Measurements from ENCODE around the gene GNAT2. TPM values are rescaled to one million over a fixed set of nuclear protein-coding genes. Genes with fewer than 3 reads are reported as not detected.

Gene GNAT2
- total RNA-seq, 1 donor from 2014 or later: not detected

DNA sequence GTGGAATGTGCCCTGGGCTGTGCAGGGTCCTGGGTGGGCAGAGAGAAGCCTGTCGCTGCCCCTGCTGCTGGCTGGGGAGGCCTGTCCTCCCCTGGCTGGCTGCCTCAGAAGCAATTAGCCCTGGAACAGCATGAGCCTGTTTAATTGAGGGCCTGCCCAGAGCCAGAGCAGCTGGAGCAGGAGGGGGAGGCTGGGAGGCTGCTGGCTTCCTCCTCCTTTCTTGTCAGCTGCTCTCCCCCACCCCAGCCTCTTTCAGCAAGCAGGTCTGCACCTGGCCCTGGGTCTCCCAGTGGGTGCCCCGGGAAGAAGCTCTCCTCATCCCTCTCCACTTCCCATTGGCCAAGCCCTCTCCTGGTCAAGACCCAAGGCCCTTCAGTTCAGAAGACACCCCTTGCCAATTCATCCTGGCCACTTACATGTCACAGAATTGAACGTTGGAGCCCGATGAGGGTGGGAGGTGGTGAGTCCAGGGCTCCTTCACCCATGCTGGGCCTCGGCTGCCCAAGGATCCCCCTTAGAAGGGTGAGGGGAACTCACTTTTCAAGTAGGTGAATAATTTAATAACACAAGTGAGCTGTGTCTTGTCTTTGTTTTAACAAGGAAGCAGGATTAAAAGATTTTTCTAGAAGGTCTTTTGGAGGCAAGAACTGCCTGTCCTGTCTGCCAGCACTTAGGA, 13.4 kb upstream of the GNAT2 start:
- H3K4me1 Mint-ChIP-seq (ENCODE audit: low read depth, unreplicated experiment): peaks cover 20% of the 10 kb centered on the region
- peaks cover 2% of the 10 kb centered on the region for H3K9me3 Mint-ChIP-seq (ENCODE audit: unreplicated experiment)
- Histone ChIP-seq H2AFZ (ENCODE audit: low read depth, low read length) (no peak overlapping the region), H3K27me3 (ENCODE audit: insufficient read depth, low read length) (no peaks in the 10 kb centered on the region), H3K4me2 (ENCODE audit: low read length) (no peak overlapping the region), H4K20me1 (ENCODE audit: insufficient read depth, low read length) (peaks cover 45% of the 10 kb centered on the region), H3K79me2 (ENCODE audit: insufficient read depth, low read length) (no peaks in the 10 kb centered on the region), H3K9ac (ENCODE audit: low read length) (no peak overlapping the region), H3K4me3 (ENCODE audit: insufficient read depth, low read depth, low read length) (no peak overlapping the region), H3K36me3 (ENCODE audit: insufficient read depth, low read length) (peaks cover 20% of the 10 kb centered on the region), H3K9me3 (ENCODE audit: insufficient read depth, low read depth, low read length) (no peaks in the 10 kb centered on the region), H3K4me1 (ENCODE audit: insufficient read depth, low read length) (peaks cover 15% of the 10 kb centered on the region), H3K27ac (ENCODE audit: low read depth, low read length) (no peak overlapping the region)
- no peak overlapping the region for H3K4me3 Mint-ChIP-seq (ENCODE audit: unreplicated experiment)
- FAIRE-seq: no peak
- peaks cover 17% of the 10 kb centered on the region for H3K36me3 Mint-ChIP-seq (ENCODE audit: low read depth, unreplicated experiment)
- DNase-seq (ENCODE audit: low read depth): no peak
- H3K27ac Mint-ChIP-seq (ENCODE audit: unreplicated experiment): no peak overlapping the region
- H3K27me3 Mint-ChIP-seq (ENCODE audit: low read depth, unreplicated experiment): no peaks in the 10 kb centered on the region
- no peak for TF ChIP-seq EZH2 (IDR thresholded peaks at IDR 0.05; ENCODE audit: insufficient read depth, low read length)
- TF ChIP-seq, protein P1, sequence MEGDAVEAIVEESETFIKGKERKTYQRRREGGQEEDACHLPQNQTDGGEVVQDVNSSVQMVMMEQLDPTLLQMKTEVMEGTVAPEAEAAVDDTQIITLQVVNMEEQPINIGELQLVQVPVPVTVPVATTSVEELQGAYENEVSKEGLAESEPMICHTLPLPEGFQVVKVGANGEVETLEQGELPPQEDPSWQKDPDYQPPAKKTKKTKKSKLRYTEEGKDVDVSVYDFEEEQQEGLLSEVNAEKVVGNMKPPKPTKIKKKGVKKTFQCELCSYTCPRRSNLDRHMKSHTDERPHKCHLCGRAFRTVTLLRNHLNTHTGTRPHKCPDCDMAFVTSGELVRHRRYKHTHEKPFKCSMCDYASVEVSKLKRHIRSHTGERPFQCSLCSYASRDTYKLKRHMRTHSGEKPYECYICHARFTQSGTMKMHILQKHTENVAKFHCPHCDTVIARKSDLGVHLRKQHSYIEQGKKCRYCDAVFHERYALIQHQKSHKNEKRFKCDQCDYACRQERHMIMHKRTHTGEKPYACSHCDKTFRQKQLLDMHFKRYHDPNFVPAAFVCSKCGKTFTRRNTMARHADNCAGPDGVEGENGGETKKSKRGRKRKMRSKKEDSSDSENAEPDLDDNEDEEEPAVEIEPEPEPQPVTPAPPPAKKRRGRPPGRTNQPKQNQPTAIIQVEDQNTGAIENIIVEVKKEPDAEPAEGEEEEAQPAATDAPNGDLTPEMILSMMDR (IDR thresholded peaks at IDR 0.05; ENCODE audit: insufficient read depth, low read depth, low read length): no peak

DNA sequence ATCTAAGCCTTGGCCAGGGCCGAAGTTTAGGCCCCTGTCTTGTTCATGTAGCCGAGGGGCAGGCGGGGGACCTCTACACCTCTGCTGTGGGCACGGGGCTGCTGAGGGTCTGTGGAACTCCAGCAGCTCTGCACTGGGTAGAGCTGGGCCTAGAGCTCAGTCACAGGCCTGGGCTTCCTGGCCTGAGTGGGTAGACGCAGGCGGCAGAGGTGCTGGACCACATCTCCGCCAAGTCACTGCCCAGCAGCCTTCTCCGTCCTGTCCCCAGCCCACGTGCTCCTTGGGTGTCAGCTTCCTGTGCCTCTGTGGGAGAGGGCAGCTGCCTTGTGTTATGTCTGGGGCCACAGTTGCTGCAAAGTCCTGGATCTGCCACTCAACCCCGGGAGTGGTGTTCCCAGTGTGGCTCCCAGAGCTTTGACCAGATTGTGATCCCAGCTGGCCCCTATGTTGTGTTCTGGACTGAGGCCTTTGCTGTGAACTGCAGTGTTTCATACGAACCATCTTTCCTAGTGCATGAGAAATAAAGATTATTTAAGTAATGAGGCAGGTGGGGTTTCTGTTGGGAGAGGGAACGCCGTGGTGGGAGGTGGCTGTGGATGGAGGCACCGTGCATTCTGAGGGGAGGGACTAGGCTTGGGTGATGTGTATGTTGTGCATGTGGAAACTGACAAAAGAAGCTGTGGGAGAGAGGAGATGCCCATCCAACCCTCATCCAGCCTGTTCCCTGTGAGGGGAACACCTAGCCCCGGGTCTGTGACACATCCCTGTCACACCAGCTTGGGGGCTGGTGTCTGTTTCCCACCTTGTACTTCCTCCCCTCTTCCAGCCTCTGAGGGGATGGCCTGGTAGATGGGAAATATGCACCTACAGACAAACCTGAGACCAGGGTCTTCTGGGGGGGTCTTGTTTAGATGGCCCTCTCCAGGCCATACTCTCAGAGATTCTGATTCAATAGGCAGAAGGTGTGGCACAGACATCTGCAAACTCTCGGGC, 12.4 kb upstream of the GNAT2 start:
- DNase-seq (ENCODE audit: low read depth) (no peak), FAIRE-seq (no peak)
- H3K27me3 Mint-ChIP-seq (ENCODE audit: low read depth, unreplicated experiment): no peaks in the 10 kb centered on the region
- H3K79me2 ChIP-seq (ENCODE audit: insufficient read depth, low read length): peaks cover 1% of the 10 kb centered on the region
- H3K27ac Mint-ChIP-seq (ENCODE audit: unreplicated experiment): no peak overlapping the region
- no peaks in the 10 kb centered on the region for H3K9me3 ChIP-seq (ENCODE audit: insufficient read depth, low read depth, low read length)
- H3K36me3 Mint-ChIP-seq (ENCODE audit: low read depth, unreplicated experiment): peaks cover 20% of the 10 kb centered on the region
- no peak overlapping the region for H3K4me3 ChIP-seq (ENCODE audit: insufficient read depth, low read depth, low read length)
- peaks cover 15% of the 10 kb centered on the region for H3K4me1 ChIP-seq (ENCODE audit: insufficient read depth, low read length)
- TF ChIP-seq, protein P1 (IDR thresholded peaks at IDR 0.05; ENCODE audit: insufficient read depth, low read depth, low read length): no peak
- TF ChIP-seq EZH2 (IDR thresholded peaks at IDR 0.05; ENCODE audit: insufficient read depth, low read length): no peak
- peaks cover 2% of the 10 kb centered on the region for H3K9me3 Mint-ChIP-seq (ENCODE audit: unreplicated experiment)
- H3K27me3 ChIP-seq (ENCODE audit: insufficient read depth, low read length): no peaks in the 10 kb centered on the region
- peaks cover 20% of the 10 kb centered on the region for H3K4me1 Mint-ChIP-seq (ENCODE audit: low read depth, unreplicated experiment)
- H3K36me3 ChIP-seq (ENCODE audit: insufficient read depth, low read length): peaks cover 24% of the 10 kb centered on the region
- peak overlapping the region; percentile 62 for H3K4me3 Mint-ChIP-seq (ENCODE audit: unreplicated experiment)
- H3K4me2 ChIP-seq (ENCODE audit: low read length): no peak overlapping the region
- no peak overlapping the region for H3K27ac ChIP-seq (ENCODE audit: low read depth, low read length)
- peaks cover 50% of the 10 kb centered on the region for H4K20me1 ChIP-seq (ENCODE audit: insufficient read depth, low read length)
- no peak overlapping the region for H2AFZ ChIP-seq (ENCODE audit: low read depth, low read length)
- H3K9ac ChIP-seq (ENCODE audit: low read length): no peak overlapping the region

Measured in astrocyte (in vitro differentiated cells and primary cell).